Urinary bladder (tissue), 4 donors: ENCODE measurements around the gene GPR78. TPM values are rescaled to one million over a fixed set of nuclear protein-coding genes. Genes with fewer than 3 reads are reported as not detected.

Experiments used
- DNase-seq: peaks from one replicate; pipeline ENCODE4 v3.0.0-alpha.2; 2015; ENCODE audit errors: extremely low spot score
- H3K27ac ChIP-seq: one replicate; pipeline ENCODE4 v1.5.1; 2013; ENCODE audit warnings: low read depth, mild to moderate bottlenecking, moderate library complexity
- H3K36me3 ChIP-seq: one replicate; pipeline ENCODE4 v1.6.1; 2013; ENCODE audit warnings: mild to moderate bottlenecking, moderate library complexity; ENCODE audit not compliant: insufficient read depth
- H3K4me1 ChIP-seq: one replicate; pipeline ENCODE4 v1.6.1; 2013; ENCODE audit warnings: mild to moderate bottlenecking, moderate library complexity; ENCODE audit not compliant: insufficient read depth
- H3K4me3 ChIP-seq: one replicate; pipeline ENCODE4 v1.5.1; 2013; ENCODE audit warnings: low read depth, low read length
- WGBS: extraction: QIAGEN DNeasy Blood & Tissue Kit; methylation state at CpG from one replicate; pipeline ENCODE4 v1.1.7; 2013; 5-methylcytosine and 5-hydroxymethylcytosine counted together
- polyA plus RNA-seq: library from polyadenylated mRNA; stranded (reverse); fragments of 200-250 nt; gene quantifications from one replicate; pipeline ENCODE4 v1.2.3, GENCODE V29; 2013
- total RNA-seq: library from RNA; depleted of rRNA; stranded (reverse); fragments of >200 nt; gene quantifications from one replicate; pipeline ENCODE4 v1.2.3, GENCODE V29; 2014
- donor health status: healthy with polysubstance abuse.
- donor health status: healthy.

The GPR78 gene
- total and polyA plus RNA-seq, 2 donors = 0.29 to 3.6 TPM

GRCh38 chr4:8541981-8542715, 38.0 kb upstream of the GPR78 start:
- H3K36me3 ChIP-seq = no peaks in the 10 kb centered on the region
- H3K4me1 ChIP-seq = no peaks in the 10 kb centered on the region
- WGBS = 94% methylated on average over 17 of the region's 17 CpGs
- no peak overlapping the region for H3K4me3 ChIP-seq
- no peak for DNase-seq
- H3K27ac ChIP-seq = no peak overlapping the region

- no peaks in the 10 kb centered on the region for H3K36me3 ChIP-seq
- DNase-seq = no peak
- no peaks in the 10 kb centered on the region for H3K4me1 ChIP-seq
- no peak overlapping the region for H3K27ac ChIP-seq
- WGBS = 91% methylated on average over 16 of the region's 16 CpGs
- no peak overlapping the region for H3K4me3 ChIP-seq
Measured at GRCh38 chr4:8542776-8543525, 37.2 kb upstream of the GPR78 start.

DNA sequence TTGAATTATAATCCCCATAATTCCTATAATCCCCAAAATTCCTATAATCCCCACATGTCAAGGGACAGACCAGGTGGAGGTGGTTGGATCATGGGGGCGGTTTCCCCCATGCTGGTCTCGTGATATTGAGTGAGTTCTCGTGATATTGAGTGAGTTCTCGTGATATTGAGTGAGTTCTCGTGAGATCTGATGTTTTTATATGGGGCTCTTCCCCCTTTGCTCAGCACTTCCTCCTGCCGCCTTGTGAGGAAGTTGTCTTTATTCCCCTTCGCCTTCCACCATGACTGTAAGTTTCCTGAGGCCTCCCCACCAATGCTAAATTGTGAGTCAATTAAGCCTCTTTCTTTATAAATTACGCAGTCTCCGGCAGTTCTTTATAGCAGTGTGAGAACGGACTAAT, 36.6 kb upstream of the GPR78 start:
- DNase-seq = no peak
- no peak overlapping the region for H3K27ac ChIP-seq
- no peak overlapping the region for H3K4me3 ChIP-seq
- H3K36me3 ChIP-seq = no peaks in the 10 kb centered on the region
- WGBS = 92% methylated on average over 10 of the region's 10 CpGs
- H3K4me1 ChIP-seq = no peaks in the 10 kb centered on the region

GRCh38 chr4:8544282-8544681, 35.9 kb upstream of the GPR78 start:
- no peak overlapping the region for H3K27ac ChIP-seq
- no peak for DNase-seq
- H3K36me3 ChIP-seq = no peaks in the 10 kb centered on the region
- H3K4me3 ChIP-seq = no peak overlapping the region
- H3K4me1 ChIP-seq = no peaks in the 10 kb centered on the region
- WGBS = 93% methylated on average over 3 of the region's 3 CpGs

DNA sequence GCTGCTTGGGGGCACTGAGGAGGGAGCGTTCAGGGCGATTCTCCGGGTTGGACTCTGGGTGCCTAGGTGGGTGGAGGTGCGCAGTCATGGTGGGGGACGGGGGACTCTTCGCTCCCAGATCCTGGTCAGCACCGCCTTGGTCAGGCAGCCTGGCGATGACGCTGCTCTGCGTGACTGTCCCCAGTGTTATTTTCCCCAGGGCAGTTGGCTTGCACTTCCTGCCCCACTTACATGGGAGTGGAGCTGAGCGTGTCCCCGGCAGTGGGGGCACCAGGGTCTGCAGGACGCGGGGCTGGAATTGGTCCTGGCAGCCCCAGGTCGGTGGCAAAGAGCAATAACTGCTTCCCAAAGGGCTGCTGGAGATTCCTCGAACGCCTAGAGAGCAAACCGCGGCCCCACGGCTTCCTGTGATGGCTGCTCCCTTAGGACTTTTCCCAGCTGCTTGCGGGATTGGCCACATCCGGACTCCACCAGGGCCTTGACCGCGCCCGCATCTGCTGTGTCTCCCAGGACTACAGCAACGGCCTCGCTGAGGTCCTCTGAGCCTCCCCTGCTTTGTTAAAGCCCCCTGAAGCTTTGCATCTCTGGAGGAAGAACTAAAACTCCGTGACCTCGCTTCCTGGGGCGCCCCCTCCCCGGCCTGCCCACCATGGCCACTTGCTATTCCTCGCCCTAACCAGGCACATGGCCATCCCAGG, 35.3 kb upstream of the GPR78 start:
- Histone ChIP-seq H3K4me3 (no peak overlapping the region), H3K36me3 (no peaks in the 10 kb centered on the region), H3K4me1 (no peaks in the 10 kb centered on the region), H3K27ac (no peak overlapping the region)
- WGBS = 76% methylated on average over 32 of the region's 32 CpGs
- no peak for DNase-seq

- 69% methylated on average over 9 of the region's 9 CpGs for WGBS
Measured at GRCh38 chr4:8545439-8545765, 34.8 kb upstream of the GPR78 start.

DNA sequence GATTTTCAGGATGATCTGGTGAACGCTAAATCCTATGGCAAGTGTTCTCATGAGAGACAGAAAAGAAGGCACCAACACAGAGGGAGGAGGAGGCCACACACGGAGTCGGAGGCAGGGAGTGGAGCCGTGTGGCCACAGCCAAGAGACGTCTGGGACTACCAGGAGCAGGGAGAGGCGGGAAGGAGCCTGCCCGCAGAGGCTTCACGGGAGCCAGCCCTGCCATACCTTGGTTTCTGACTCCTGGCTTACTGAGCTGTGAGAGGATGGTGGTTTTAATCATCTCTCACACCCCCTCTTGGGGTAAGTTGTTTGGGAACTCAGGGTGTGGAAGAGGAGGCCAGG, 33.5 kb upstream of the GPR78 start:
- H3K4me1 ChIP-seq = no peaks in the 10 kb centered on the region
- no peak overlapping the region for H3K27ac ChIP-seq
- no peak overlapping the region for H3K4me3 ChIP-seq
- DNase-seq = no peak
- no peaks in the 10 kb centered on the region for H3K36me3 ChIP-seq
- 71% methylated on average over 8 of the region's 8 CpGs for WGBS

More at GRCh38 chr4:8545439-8545765, 34.8 kb upstream of the GPR78 start:
- Histone ChIP-seq H3K4me3 (no peak overlapping the region), H3K4me1 (no peaks in the 10 kb centered on the region), H3K36me3 (no peaks in the 10 kb centered on the region), H3K27ac (no peak overlapping the region)
- DNase-seq = no peak

- 65% methylated on average over 16 of the region's 16 CpGs for WGBS
Measured at GRCh38 chr4:8547108-8547911, 32.9 kb upstream of the GPR78 start.

DNA sequence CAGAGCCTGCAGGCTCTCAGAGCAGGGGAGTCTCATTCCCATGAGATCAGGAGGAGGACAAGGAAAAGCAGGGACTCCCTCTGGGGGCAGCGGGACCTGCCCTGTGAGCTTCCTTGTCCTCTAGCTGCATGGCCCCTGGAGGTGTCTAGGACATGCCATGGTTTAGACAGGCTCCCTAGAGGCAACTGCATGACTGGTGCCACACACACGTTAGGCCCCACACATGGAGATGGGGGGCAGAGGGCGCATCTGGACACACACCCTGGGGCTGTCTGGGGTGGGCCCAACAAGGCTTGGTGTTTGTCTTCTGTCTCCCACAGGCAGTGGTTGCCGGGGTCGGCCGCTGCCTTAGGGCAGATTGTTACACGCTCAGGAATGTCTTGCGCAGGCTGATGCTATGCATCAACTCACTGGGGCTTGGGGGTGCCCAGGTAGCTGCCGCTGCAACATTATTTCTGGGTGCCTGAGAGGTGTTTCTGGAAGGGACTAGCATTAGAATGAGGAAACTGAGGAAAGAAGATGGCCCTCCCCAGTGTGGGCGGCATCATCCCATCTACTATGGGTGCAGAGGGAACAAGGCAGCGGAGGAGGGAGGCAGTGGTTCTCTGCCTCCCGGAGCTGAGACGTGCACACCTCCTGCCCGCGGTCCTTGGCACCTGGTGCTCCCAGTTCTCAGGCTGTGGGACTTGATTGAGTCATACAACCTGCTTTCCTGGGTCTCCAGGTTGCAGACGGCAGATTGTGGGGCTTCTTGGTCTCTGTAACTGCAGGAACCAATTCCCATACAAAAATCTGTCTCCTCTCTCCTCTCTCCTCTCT, 32.1 kb upstream of the GPR78 start:
- no peak for DNase-seq
- WGBS = 90% methylated on average over 16 of the region's 16 CpGs
- Histone ChIP-seq H3K4me1 (no peaks in the 10 kb centered on the region), H3K27ac (no peak overlapping the region), H3K36me3 (no peaks in the 10 kb centered on the region), H3K4me3 (no peak overlapping the region)

More at GRCh38 chr4:8547108-8547911, 32.9 kb upstream of the GPR78 start:
- Histone ChIP-seq H3K27ac (no peak overlapping the region), H3K36me3 (no peaks in the 10 kb centered on the region), H3K4me3 (no peak overlapping the region), H3K4me1 (no peaks in the 10 kb centered on the region)
- no peak for DNase-seq

DNA sequence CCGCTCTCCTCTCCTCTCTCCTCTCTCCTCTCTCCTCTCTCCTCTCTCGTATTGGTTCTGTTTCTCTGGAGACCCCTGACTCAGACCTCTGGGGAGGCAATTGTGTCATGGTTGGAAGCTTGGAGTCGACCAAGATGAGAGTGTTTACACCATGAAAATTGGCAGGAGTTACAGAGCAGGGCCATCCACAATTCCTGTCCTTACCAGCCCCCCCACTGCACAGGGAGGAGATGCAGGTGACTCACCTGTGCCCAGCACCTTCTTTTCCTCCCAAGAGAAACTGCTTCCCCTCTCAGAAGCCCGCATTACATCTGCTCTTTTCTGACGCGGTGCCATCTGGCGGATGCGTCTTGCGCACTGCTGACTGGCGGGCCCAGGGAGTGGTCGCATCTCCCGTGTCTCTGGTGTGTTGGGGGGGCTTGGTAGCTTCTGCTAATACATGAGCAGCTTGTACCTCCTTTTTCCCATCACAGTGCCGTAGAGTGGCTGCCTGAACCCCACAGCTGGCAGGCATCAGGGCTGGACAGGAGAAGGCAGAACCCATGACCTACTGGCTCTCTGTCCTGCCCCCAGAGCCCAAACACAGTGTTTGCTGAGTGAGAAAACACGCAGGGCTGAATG, 31.4 kb upstream of the GPR78 start:
- Histone ChIP-seq H3K4me1 (no peaks in the 10 kb centered on the region), H3K4me3 (no peak overlapping the region), H3K27ac (no peak overlapping the region), H3K36me3 (no peaks in the 10 kb centered on the region)
- WGBS = 81% methylated on average over 14 of the region's 14 CpGs
- DNase-seq = no peak

- H3K4me3 ChIP-seq = no peak overlapping the region
- 86% methylated on average over 11 of the region's 11 CpGs for WGBS
- H3K4me1 ChIP-seq = no peaks in the 10 kb centered on the region
- H3K36me3 ChIP-seq = no peaks in the 10 kb centered on the region
- DNase-seq = no peak
- H3K27ac ChIP-seq = no peak overlapping the region
Measured at GRCh38 chr4:8549352-8549931, 30.8 kb upstream of the GPR78 start.

- DNase-seq = no peak
- H3K4me3 ChIP-seq = no peak overlapping the region
- H3K27ac ChIP-seq = no peak overlapping the region
- no peaks in the 10 kb centered on the region for H3K36me3 ChIP-seq
- no peaks in the 10 kb centered on the region for H3K4me1 ChIP-seq
- WGBS = 68% methylated on average over 9 of the region's 9 CpGs
Measured at GRCh38 chr4:8550691-8551090, 29.5 kb upstream of the GPR78 start.
